Activated naive CD4-positive, alpha-beta T cell treated with anti-CD3 and anti-CD28 coated beads, Interleukin-2, amount 10 ng/mL, durations not matched to agents 7 days and 5 days (primary cell): Measurements from ENCODE around the gene MPO.

Experiments
- CTCF ChIA-PET: fragments of 350-600 bp; sonication (Branson Sonifier 250); formaldehyde crosslinking; loops from one replicate; lab custom pipeline; 2021; ENCODE audit warnings: antibody characterized with exemption; lab: Charles Lee
- DNase-seq: peaks from one replicate; pipeline ENCODE4 v3.0.0-alpha.2; 2020
- H3K27ac Mint-ChIP-seq: one replicate; pipeline ENCODE4 v1.8.0; 2021; ENCODE audit warnings: mild to moderate bottlenecking, moderate library complexity, mixed read lengths
- H3K27me3 Mint-ChIP-seq: one replicate; pipeline ENCODE4 v1.8.0; 2021; ENCODE audit warnings: mild to moderate bottlenecking, mixed read lengths
- H3K36me3 Mint-ChIP-seq: one replicate; pipeline ENCODE4 v1.8.0; 2021; ENCODE audit warnings: mixed read lengths
- H3K4me1 Mint-ChIP-seq: one replicate; pipeline ENCODE4 v1.8.0; 2021; ENCODE audit warnings: mixed read lengths
- H3K4me3 Mint-ChIP-seq: one replicate; pipeline ENCODE4 v1.8.0; 2021; ENCODE audit warnings: mild to moderate bottlenecking, moderate library complexity, mixed read lengths
- H3K9me3 Mint-ChIP-seq: one replicate; pipeline ENCODE4 v1.8.0; 2021; ENCODE audit warnings: mixed read lengths

The MPO gene

GRCh38 chr17:58280480-58281217, at the start of gene MPO:
Gene MPO (minus strand): TSS chr17:58280935. CDS start chr17:58280758, 177 bp downstream.
- Mint-ChIP-seq H3K27me3 (peaks cover 77% of the 10 kb centered on the region), H3K27ac (no peak within 1 kb of the TSS), H3K9me3 (no peaks in the 10 kb centered on the region), H3K36me3 (no peaks in the 10 kb centered on the region), H3K4me3 (no peak within 1 kb of the TSS), H3K4me1 (peaks cover 6% of the 10 kb centered on the region)
- no peak for DNase-seq
- CTCF ChIA-PET: interaction anchor here (0.8 to 0.9 kb wide), 2 partner anchors 137 to 207 kb away, joined by 3 to 4 read pairs; partner anchors contain the start of genes HSF5 and RNF43

GRCh38 chr17:58329810-58330537, 49.2 kb upstream of the MPO start:
- Mint-ChIP-seq H3K4me1 (peaks cover 33% of the 10 kb centered on the region), H3K4me3 (peak overlapping the region; percentile 99), H3K27me3 (peaks cover 38% of the 10 kb centered on the region), H3K36me3 (peaks cover 49% of the 10 kb centered on the region), H3K9me3 (no peaks in the 10 kb centered on the region), H3K27ac (peak overlapping the region; percentile 99)
- CTCF ChIA-PET: interaction anchor here (9.3 kb wide), 1 partner anchor 15 kb away, joined by 114 read pairs; no protein-coding TSS in a partner anchor
- DNase-seq: peak; percentile 56

GRCh38 chr17:58329035-58329809, 48.5 kb upstream of the MPO start:
- Mint-ChIP-seq H3K36me3 (peaks cover 46% of the 10 kb centered on the region), H3K27me3 (peaks cover 38% of the 10 kb centered on the region), H3K9me3 (no peaks in the 10 kb centered on the region), H3K27ac (peak overlapping the region; percentile 87), H3K4me3 (peak overlapping the region; percentile 99), H3K4me1 (peaks cover 30% of the 10 kb centered on the region)
- CTCF ChIA-PET: interaction anchor here (1.5 to 4.0 kb wide), 3 partner anchors 13 to 23 kb away, joined by 7 to 42 read pairs (median 11); partner anchors contain the start of gene SUPT4H1
- DNase-seq: peak; percentile 85

- peak within 1 kb of the TSS; percentile 87 for H3K27ac Mint-ChIP-seq
- DNase-seq: peak; percentile 86
- H3K36me3 Mint-ChIP-seq: peaks cover 43% of the 10 kb centered on the region
- H3K4me1 Mint-ChIP-seq: peaks cover 30% of the 10 kb centered on the region
- CTCF ChIA-PET: interaction anchor here (0.8 to 4.0 kb wide), 10 partner anchors 9 to 104 kb away, joined by 3 to 42 read pairs (median 7); partner anchors contain the start of genes RNF43 and SUPT4H1
- peak within 1 kb of the TSS; percentile 99 for H3K4me3 Mint-ChIP-seq
- peaks cover 39% of the 10 kb centered on the region for H3K27me3 Mint-ChIP-seq
- H3K9me3 Mint-ChIP-seq: no peaks in the 10 kb centered on the region
Measured at GRCh38 chr17:58328195-58329034, 47.7 kb upstream of the MPO start, which contains the start of gene TSPOAP1. Gene TSPOAP1 (minus strand): TSS chr17:58328795. CDS start chr17:58327920, 875 bp downstream.

GRCh38 chr17:58327363-58328194, 46.8 kb upstream of the MPO start:
- no peak for DNase-seq
- no peaks in the 10 kb centered on the region for H3K9me3 Mint-ChIP-seq
- H3K4me3 Mint-ChIP-seq: peak overlapping the region; percentile 99
- H3K27ac Mint-ChIP-seq: peak overlapping the region; percentile 87
- peaks cover 40% of the 10 kb centered on the region for H3K36me3 Mint-ChIP-seq
- peaks cover 30% of the 10 kb centered on the region for H3K4me1 Mint-ChIP-seq
- H3K27me3 Mint-ChIP-seq: peaks cover 42% of the 10 kb centered on the region
- CTCF ChIA-PET: interaction anchor here (0.8 to 4.0 kb wide), 10 partner anchors 9 to 105 kb away, joined by 3 to 42 read pairs (median 7); partner anchors contain the start of genes RNF43 and SUPT4H1

- peak overlapping the region; percentile 72 for H3K27ac Mint-ChIP-seq
- peaks cover 39% of the 10 kb centered on the region for H3K36me3 Mint-ChIP-seq
- H3K4me3 Mint-ChIP-seq: peak overlapping the region; percentile 33
- peaks cover 35% of the 10 kb centered on the region for H3K27me3 Mint-ChIP-seq
- peaks cover 30% of the 10 kb centered on the region for H3K4me1 Mint-ChIP-seq
- DNase-seq: no peak
- no peaks in the 10 kb centered on the region for H3K9me3 Mint-ChIP-seq
- CTCF ChIA-PET: interaction anchor here (1.3 to 4.0 kb wide), 8 partner anchors 9 to 20 kb away, joined by 6 to 42 read pairs (median 8); no protein-coding TSS in a partner anchor
Measured at GRCh38 chr17:58326609-58327362, 46.1 kb upstream of the MPO start.

GRCh38 chr17:58325976-58326468, 45.3 kb upstream of the MPO start:
- Mint-ChIP-seq H3K4me1 (peaks cover 30% of the 10 kb centered on the region), H3K27me3 (peaks cover 28% of the 10 kb centered on the region), H3K27ac (peak overlapping the region; percentile 60), H3K9me3 (no peaks in the 10 kb centered on the region), H3K4me3 (no peak overlapping the region), H3K36me3 (peaks cover 36% of the 10 kb centered on the region)
- CTCF ChIA-PET: interaction anchor here (1.1 to 4.0 kb wide), 6 partner anchors 9 to 21 kb away, joined by 3 to 42 read pairs (median 8); no protein-coding TSS in a partner anchor
- peak; percentile 39 for DNase-seq

GRCh38 chr17:58325289-58325726, 44.6 kb upstream of the MPO start:
- H3K36me3 Mint-ChIP-seq: peaks cover 32% of the 10 kb centered on the region
- CTCF ChIA-PET: interaction anchor here (1.1 to 4.0 kb wide), 5 partner anchors 8 to 21 kb away, joined by 3 to 42 read pairs (median 7); no protein-coding TSS in a partner anchor

GRCh38 chr17:58324409-58325288, 43.9 kb upstream of the MPO start:
- Mint-ChIP-seq H3K4me3 (no peak overlapping the region), H3K27ac (no peak overlapping the region), H3K27me3 (peaks cover 27% of the 10 kb centered on the region), H3K9me3 (no peaks in the 10 kb centered on the region), H3K4me1 (peaks cover 28% of the 10 kb centered on the region), H3K36me3 (peaks cover 32% of the 10 kb centered on the region)
- CTCF ChIA-PET: interaction anchor here (1.1 to 4.0 kb wide), 3 partner anchors 11 to 20 kb away, joined by 3 to 42 read pairs (median 7); no protein-coding TSS in a partner anchor
- DNase-seq: no peak

More at GRCh38 chr17:58325289-58325726, 44.6 kb upstream of the MPO start:
- no peak overlapping the region for H3K4me3 Mint-ChIP-seq
- DNase-seq: peak; percentile 40
- peaks cover 30% of the 10 kb centered on the region for H3K4me1 Mint-ChIP-seq
- no peaks in the 10 kb centered on the region for H3K9me3 Mint-ChIP-seq
- H3K27me3 Mint-ChIP-seq: peaks cover 27% of the 10 kb centered on the region
- H3K27ac Mint-ChIP-seq: no peak overlapping the region

GRCh38 chr17:58324056-58324408, 43.3 kb upstream of the MPO start:
- Mint-ChIP-seq H3K36me3 (peaks cover 30% of the 10 kb centered on the region), H3K4me3 (no peak overlapping the region), H3K4me1 (peaks cover 23% of the 10 kb centered on the region), H3K9me3 (no peaks in the 10 kb centered on the region), H3K27me3 (peaks cover 27% of the 10 kb centered on the region), H3K27ac (no peak overlapping the region)
- DNase-seq: no peak
- CTCF ChIA-PET: no interaction called here
